T-helper 1 cell treated with Interleukin-12 subunit alpha and Interleukin-12 subunit beta and Interleukin-4 antibody, amounts not matched to agents 30 μg/mL and 1 μg/mL, for 36 hours (primary cell): ENCODE data around the gene TSPAN18.

ENCODE experiments used
- H3K27ac Mint-ChIP-seq: one replicate; pipeline ENCODE4 v1.8.0; 2021; ENCODE audit warnings: mild to moderate bottlenecking, mixed read lengths
- H3K27me3 Mint-ChIP-seq: one replicate; pipeline ENCODE4 v1.8.0; 2021; ENCODE audit warnings: low read depth, mixed read lengths
- H3K36me3 Mint-ChIP-seq: one replicate; pipeline ENCODE4 v1.8.0; 2021; ENCODE audit warnings: low read depth, mixed read lengths
- H3K4me1 Mint-ChIP-seq: one replicate; pipeline ENCODE4 v1.8.0; 2021; ENCODE audit warnings: low read depth, mixed read lengths
- H3K4me3 Mint-ChIP-seq: one replicate; pipeline ENCODE4 v1.8.0; 2021; ENCODE audit warnings: mild to moderate bottlenecking, moderate library complexity, mixed read lengths
- H3K9me3 Mint-ChIP-seq: one replicate; pipeline ENCODE4 v1.8.0; 2021; ENCODE audit warnings: mixed read lengths

TSPAN18 gene

DNA sequence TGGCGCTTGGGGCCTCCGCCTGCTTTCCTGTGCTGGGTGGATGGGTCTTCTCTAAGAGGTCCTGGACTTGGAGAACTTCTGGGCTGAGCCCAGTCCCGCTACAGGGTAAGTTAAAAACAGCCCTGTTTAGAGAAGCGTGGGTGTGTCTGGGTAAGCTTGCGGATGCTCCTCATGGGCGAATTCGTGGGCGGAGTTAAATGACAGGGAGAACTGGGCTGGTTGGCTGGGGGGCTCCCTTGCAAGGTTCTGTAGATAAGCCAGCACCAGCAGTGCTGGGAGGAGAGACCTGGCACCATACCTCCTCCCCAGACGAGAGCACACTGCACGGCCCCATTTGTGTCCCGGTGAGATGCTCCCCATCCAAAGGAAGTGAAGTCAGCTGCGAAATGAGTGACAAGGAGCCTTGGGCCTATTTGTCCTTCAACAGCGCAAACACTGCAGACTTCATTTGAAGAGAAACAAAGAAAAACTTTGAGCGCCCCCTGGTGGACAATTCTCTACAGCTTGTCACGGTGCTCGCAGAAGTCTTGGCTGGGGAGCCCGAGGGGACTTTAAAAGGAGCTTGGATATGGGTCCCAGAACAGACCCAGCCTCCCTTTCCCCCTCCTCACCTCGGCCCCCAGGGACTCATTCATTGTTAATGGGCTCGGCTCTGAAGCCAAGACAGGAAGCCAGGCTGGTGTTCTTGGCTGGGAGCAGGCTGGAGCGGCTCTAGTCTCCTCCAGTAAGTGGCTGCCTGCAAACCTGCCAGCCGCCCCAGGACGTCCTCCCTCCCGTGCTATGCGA lies 184.5 kb downstream of the TSPAN18 start:
- H3K9me3 Mint-ChIP-seq, result no peaks in the 10 kb centered on the region
- H3K27me3 Mint-ChIP-seq, result no peaks in the 10 kb centered on the region
- no peak overlapping the region for H3K4me3 Mint-ChIP-seq
- no peaks in the 10 kb centered on the region for H3K36me3 Mint-ChIP-seq
- no peak overlapping the region for H3K27ac Mint-ChIP-seq
- peaks cover 5% of the 10 kb centered on the region for H3K4me1 Mint-ChIP-seq

DNA sequence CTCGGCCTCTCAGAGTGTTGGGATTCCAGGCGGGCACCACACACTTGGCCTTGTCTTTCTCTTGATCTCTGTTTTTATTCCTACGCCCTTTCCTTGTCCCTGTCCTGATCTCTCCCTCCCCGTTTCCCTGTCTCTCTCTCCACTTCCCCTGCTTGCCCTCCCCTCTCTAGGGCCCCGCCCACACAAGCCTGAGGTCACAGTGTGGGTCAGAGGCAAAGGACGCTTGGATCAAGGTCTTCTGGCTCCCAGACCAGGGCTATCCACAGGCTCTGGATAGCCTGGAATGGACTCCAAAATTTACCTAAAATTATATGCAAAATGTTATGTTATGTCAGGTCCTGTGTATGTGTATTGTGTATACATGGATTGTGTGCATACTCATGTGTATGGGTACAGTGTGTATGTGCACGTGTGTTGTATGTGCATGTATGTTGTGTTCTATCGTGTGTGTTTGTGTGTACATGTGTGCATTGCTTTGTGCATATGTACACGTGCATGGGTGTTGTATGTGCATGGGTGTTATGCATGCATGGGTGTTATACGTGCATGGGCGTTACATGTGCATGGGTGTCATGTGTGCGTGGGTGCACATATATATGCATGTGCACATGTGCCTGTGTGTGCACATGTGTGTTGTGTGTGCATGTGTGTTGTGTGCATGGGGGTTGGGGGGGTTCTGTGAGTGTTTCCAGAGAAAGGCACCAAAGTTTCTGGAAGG lies 185.7 kb downstream of the TSPAN18 start:
- H3K27ac Mint-ChIP-seq, result no peak overlapping the region
- H3K4me1 Mint-ChIP-seq, result peaks cover 5% of the 10 kb centered on the region
- no peaks in the 10 kb centered on the region for H3K36me3 Mint-ChIP-seq
- H3K4me3 Mint-ChIP-seq, result no peak overlapping the region
- no peaks in the 10 kb centered on the region for H3K27me3 Mint-ChIP-seq
- H3K9me3 Mint-ChIP-seq, result no peaks in the 10 kb centered on the region

DNA sequence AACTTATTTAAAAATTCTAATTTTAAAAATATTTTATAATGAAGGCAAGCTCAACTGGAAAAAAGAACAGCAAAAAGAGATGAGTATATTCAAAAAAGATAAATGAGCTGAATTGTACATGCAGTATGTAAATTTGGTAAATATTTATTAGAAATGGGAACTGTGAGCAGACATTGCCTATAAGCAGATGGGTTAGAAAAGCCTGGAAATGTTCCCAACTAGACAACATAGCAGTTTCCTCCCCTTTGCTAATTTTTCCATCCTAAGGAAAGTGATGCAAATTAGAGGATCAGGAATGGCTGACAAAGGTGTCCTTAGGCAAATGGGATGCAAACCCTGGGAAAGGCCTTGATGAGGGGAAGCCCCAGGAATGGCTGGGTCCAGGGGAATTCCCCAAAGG lies 186.7 kb downstream of the TSPAN18 start:
- Mint-ChIP-seq H3K4me1 (peaks cover 5% of the 10 kb centered on the region), H3K9me3 (no peaks in the 10 kb centered on the region), H3K36me3 (no peaks in the 10 kb centered on the region), H3K27me3 (no peaks in the 10 kb centered on the region), H3K4me3 (no peak overlapping the region), H3K27ac (no peak overlapping the region)

DNA sequence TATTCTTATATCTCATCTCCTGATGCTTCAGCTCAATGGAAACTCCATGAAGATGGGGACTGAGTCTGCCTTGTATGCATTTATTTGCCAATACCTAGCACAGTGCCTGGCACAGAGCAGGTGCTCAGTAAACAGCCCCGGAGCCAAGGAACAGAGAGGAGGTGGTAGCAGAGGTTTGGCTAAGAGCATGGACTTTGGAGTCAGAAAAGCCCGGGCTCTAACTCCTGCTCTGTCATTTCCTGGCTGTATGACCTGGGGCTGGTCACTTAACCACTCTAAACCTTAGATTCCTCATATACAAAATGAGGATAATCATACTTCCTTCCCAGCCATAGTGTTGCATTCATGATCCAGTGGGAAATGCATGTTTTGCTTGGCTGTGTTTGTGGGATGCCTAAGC lies 187.3 kb downstream of the TSPAN18 start:
- H3K4me1 Mint-ChIP-seq, result peaks cover 5% of the 10 kb centered on the region
- no peaks in the 10 kb centered on the region for H3K36me3 Mint-ChIP-seq
- no peak overlapping the region for H3K27ac Mint-ChIP-seq
- no peaks in the 10 kb centered on the region for H3K27me3 Mint-ChIP-seq
- no peaks in the 10 kb centered on the region for H3K9me3 Mint-ChIP-seq
- H3K4me3 Mint-ChIP-seq, result no peak overlapping the region

DNA sequence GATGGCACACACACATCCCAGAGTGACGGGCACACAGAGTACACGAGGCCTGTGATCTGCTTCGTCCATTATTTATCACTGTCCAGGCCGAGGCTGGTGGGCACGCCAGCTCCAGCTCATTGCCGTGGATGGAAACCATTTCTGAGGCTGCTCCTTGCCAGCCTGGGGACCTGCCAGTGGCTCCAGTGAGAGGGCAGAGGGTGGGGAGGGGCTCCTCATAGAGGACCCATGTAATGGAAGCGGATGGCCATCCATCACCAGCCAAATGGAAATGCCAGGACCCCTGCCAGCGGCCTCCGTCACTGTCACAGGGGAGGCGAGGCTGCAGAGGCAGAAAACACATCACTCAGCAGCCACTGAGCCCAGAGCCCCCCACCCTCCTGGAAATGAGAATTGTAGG lies 188.2 kb downstream of the TSPAN18 start:
- Mint-ChIP-seq H3K27me3 (no peaks in the 10 kb centered on the region), H3K27ac (no peak overlapping the region), H3K4me3 (no peak overlapping the region), H3K36me3 (no peaks in the 10 kb centered on the region), H3K9me3 (no peaks in the 10 kb centered on the region), H3K4me1 (peaks cover 5% of the 10 kb centered on the region)

DNA sequence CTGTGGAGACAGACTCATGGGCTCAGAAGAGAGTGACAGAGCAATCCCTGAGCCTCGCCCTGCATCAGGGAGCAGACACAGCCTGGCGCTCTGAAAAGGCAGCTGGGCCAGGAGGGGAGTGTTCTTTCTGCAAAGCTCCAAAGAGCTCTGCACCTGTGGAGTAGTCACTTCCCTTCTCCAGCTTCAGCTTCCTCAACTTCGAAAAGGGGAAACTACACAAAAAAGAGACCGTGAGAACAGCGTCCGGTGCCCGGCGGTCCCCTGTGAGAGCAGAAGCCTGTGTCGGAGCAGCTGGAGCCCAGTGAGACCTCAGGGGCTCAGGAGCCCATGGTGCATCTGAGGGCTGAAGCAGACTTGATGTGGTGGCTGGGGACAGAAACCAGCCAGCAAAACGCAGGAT lies 188.9 kb downstream of the TSPAN18 start:
- H3K4me3 Mint-ChIP-seq, result no peak overlapping the region
- H3K9me3 Mint-ChIP-seq, result no peaks in the 10 kb centered on the region
- H3K27ac Mint-ChIP-seq, result no peak overlapping the region
- H3K4me1 Mint-ChIP-seq, result peaks cover 5% of the 10 kb centered on the region
- no peaks in the 10 kb centered on the region for H3K36me3 Mint-ChIP-seq
- no peaks in the 10 kb centered on the region for H3K27me3 Mint-ChIP-seq

DNA sequence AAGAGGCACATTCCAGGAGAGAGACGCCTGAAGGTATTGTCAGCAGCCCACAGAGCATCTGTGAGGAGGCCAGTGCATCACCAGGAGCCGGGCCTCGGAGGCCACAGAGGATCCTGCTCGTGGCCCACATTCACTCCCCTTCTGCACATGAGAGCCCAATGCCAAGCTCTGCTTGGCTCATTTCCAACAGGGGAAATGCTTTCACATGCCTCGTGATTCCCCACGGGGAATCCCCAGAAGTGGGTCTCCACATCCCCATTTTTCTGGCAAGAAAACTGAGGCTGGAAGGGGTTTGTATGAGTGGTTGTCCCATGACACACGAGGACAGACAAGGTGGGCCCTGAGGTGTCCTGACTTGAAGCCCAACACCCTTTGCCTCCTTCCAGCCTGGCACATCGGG lies 189.6 kb downstream of the TSPAN18 start:
- Mint-ChIP-seq H3K27me3 (no peaks in the 10 kb centered on the region), H3K27ac (no peak overlapping the region), H3K36me3 (no peaks in the 10 kb centered on the region), H3K4me3 (no peak overlapping the region), H3K4me1 (no peaks in the 10 kb centered on the region), H3K9me3 (no peaks in the 10 kb centered on the region)

DNA sequence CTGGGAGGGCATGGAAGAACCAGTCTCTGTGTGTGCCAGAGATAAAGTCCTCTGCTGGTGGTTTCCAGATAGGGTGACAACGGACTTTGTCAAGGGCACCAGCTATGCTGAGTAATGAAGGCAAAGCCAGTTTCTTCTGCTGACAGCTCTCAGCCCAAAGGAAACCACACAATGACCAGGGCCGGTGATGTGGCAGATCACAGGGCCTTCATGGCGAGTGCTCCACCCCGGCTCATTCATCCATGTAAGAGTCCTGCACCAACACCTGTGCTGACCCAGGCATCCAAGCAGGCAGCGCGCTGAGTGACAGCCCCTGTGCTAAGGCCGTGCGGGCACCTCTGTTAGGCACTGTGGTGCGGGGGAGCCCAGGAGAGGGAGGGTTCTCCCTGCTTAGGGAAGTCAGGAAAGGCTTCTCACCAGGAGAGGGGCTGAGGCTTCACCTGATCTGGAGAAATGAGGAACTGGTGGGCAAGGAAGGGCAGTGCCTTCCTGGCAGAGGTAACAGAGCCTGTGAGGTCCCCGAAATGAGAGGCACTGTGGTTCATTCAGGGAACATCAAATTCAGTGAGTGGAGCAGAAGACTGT lies 190.1 kb downstream of the TSPAN18 start:
- Mint-ChIP-seq H3K27ac (no peak overlapping the region), H3K27me3 (no peaks in the 10 kb centered on the region), H3K36me3 (no peaks in the 10 kb centered on the region), H3K4me1 (no peaks in the 10 kb centered on the region), H3K4me3 (no peak overlapping the region), H3K9me3 (no peaks in the 10 kb centered on the region)

DNA sequence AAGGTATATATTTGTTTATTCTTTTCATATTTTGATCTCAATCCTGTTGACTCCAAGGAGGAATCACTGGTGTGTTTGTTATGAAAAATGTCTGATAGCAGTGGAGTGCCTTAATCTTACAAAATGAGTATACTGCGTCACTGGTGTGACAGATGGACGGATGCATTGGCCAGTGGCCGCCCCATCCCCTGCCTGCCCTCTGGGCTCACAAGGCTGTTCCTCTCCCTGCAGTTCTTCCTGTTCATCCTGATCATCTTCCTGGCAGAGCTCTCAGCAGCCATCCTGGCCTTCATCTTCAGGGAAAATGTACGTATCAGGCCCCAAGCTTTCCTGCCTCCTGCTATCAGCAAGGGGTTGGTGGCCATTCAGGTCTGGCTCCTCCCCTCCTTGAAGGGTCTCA lies 191.0 kb downstream of the TSPAN18 start:
- no peak overlapping the region for H3K4me3 Mint-ChIP-seq
- H3K27me3 Mint-ChIP-seq, result no peaks in the 10 kb centered on the region
- H3K9me3 Mint-ChIP-seq, result no peaks in the 10 kb centered on the region
- no peak overlapping the region for H3K27ac Mint-ChIP-seq
- no peaks in the 10 kb centered on the region for H3K36me3 Mint-ChIP-seq
- H3K4me1 Mint-ChIP-seq, result no peaks in the 10 kb centered on the region

DNA sequence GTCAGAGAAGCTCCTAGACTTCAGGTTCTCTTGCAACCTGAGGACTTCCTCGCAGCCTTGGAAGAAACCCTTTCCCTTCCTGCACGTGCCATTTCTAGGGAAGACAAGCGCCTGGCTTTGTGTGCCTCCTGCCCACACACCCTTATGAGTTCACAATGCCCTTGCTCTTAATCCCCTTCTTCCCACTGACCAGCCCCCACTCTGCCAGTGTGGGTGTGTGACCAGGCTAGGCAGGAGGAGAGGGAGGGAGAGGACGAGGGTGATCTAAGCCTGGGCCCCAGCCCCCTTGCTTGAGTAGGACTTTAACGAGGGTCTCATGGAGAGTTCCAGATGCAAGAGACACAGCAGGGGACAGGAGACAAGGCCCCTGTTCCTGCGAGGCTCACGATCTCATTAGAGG lies 193.7 kb downstream of the TSPAN18 start:
- H3K4me3 Mint-ChIP-seq, result no peak overlapping the region
- H3K27me3 Mint-ChIP-seq, result no peaks in the 10 kb centered on the region
- H3K36me3 Mint-ChIP-seq, result no peaks in the 10 kb centered on the region
- no peaks in the 10 kb centered on the region for H3K9me3 Mint-ChIP-seq
- H3K4me1 Mint-ChIP-seq, result no peaks in the 10 kb centered on the region
- H3K27ac Mint-ChIP-seq, result no peak overlapping the region

DNA sequence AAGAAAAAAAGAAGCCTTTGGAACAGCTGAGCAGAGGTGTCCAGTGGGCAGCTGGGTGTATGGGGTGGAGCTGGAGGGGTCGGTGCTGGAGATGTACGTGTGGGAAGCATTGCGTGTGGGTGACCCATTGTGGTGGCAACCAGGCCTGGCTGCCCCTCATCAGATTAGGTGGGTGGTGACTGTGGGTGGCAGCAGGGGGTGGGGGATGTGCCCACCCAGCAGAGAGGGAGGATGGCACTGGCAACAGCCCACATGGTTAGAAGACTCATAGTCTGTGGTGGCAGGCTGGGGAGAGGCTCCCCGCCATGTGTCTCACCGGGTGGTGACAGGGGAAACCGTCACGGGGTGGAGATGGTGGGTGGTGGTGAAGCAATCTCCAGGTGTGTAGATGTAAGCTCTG lies 196.4 kb downstream of the TSPAN18 start:
- no peak overlapping the region for H3K4me3 Mint-ChIP-seq
- no peaks in the 10 kb centered on the region for H3K4me1 Mint-ChIP-seq
- H3K9me3 Mint-ChIP-seq, result no peaks in the 10 kb centered on the region
- no peaks in the 10 kb centered on the region for H3K27me3 Mint-ChIP-seq
- H3K36me3 Mint-ChIP-seq, result no peaks in the 10 kb centered on the region
- no peak overlapping the region for H3K27ac Mint-ChIP-seq

DNA sequence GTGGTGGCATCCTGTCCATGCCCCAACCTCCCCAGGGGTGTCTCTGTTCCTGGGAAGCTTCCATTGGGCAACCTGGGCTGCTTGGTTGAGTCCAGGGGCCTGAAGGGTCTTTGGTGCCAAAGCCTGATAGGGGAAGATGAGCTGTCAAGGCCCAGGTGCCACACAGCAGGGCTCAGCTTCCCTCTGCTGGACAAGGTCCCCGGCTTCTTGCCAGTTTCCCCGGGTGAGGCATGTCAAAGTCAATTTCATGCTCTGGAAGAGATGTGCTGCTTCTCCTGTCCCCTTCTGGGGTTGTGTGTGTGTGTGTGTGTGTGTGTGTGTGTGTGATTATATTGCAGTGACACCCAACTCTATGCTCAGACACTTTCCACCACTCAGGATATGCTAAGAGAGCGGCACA lies 197.0 kb downstream of the TSPAN18 start:
- no peaks in the 10 kb centered on the region for H3K9me3 Mint-ChIP-seq
- H3K27me3 Mint-ChIP-seq, result no peaks in the 10 kb centered on the region
- H3K36me3 Mint-ChIP-seq, result no peaks in the 10 kb centered on the region
- H3K4me1 Mint-ChIP-seq, result no peaks in the 10 kb centered on the region
- no peak overlapping the region for H3K27ac Mint-ChIP-seq
- no peak overlapping the region for H3K4me3 Mint-ChIP-seq

DNA sequence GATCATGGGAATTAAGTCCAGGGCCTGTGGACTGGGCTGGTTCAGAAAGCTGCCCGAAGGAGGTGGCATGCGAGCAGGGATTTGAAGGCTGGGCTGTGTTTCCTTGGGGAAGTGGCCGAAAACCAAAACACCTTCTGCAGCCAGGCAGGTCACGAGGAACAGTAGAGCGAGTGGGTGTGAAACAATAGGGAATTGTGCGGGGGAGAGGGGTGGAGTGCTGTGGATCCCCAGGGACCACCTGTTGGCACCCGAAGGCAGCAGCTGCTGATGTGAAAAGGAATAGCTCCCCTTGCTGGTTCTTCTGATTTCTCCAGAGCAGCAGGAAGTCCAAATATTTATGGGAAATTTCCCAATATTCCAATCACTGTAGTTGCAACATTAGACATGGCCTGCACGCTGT lies 199.3 kb downstream of the TSPAN18 start:
- Mint-ChIP-seq H3K4me3 (no peak overlapping the region), H3K27ac (no peak overlapping the region), H3K36me3 (no peaks in the 10 kb centered on the region), H3K4me1 (no peaks in the 10 kb centered on the region), H3K9me3 (no peaks in the 10 kb centered on the region), H3K27me3 (no peaks in the 10 kb centered on the region)

DNA sequence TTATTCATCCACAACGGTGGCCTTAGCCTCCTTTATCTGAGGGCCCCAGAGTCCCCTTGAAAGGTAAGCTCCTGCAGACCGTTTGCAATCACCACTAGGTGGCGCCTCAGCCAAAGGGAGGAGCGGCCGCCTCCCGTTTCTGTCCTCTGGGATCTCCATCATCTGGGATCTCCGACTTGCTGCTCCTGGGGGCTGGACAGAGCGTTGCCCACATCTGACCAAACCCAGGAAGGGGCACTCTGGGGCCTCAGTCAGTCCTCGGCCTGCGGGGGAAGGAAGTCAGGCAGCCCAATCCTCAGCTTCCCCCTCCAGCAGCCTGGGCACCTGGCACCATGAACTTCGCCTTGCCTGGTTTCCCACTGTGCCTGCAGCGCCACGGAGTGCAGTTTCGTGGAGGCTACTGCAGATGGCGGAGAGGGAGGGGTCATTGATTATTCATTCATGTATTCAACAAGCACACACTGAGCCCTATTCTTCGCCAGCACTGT lies 200.5 kb downstream of the TSPAN18 start:
- H3K27ac Mint-ChIP-seq, result no peak overlapping the region
- H3K9me3 Mint-ChIP-seq, result no peaks in the 10 kb centered on the region
- no peaks in the 10 kb centered on the region for H3K27me3 Mint-ChIP-seq
- no peak overlapping the region for H3K4me3 Mint-ChIP-seq
- no peaks in the 10 kb centered on the region for H3K36me3 Mint-ChIP-seq
- H3K4me1 Mint-ChIP-seq, result no peaks in the 10 kb centered on the region

DNA sequence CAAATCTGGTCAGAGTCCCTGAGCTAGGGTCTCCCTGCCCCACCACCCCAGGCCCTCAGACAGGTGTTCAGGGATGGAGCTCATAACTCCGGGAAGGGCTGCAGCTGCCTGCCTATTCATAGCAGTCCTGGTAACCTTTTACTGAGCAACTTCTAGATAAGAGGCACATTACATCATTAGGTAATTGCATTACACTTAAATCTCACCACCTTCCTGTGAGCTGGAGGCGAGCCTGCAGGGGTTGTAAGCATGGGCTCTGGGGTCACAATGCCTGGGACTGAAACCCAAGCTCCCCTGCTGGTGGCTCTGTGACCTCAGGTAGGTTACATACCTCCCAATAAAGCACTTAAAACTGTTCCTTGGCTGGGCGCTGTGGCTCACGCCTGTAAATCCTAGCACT lies 201.4 kb downstream of the TSPAN18 start:
- H3K4me1 Mint-ChIP-seq, result no peaks in the 10 kb centered on the region
- no peaks in the 10 kb centered on the region for H3K9me3 Mint-ChIP-seq
- no peak overlapping the region for H3K27ac Mint-ChIP-seq
- H3K27me3 Mint-ChIP-seq, result no peaks in the 10 kb centered on the region
- no peak overlapping the region for H3K4me3 Mint-ChIP-seq
- H3K36me3 Mint-ChIP-seq, result no peaks in the 10 kb centered on the region
